ENCODE data around the gene VAC14. TPM values are rescaled to one million over a fixed set of nuclear protein-coding genes. Genes with fewer than 3 reads are reported as not detected.
A peak's percentile ranks its signal among the peaks of the same experiment; 100 is the strongest.

The VAC14 gene
- total and polyA plus RNA-seq, 4 experiments from 2014 or later: 30.0 to 41.8 (median 39.2) TPM

DNA sequence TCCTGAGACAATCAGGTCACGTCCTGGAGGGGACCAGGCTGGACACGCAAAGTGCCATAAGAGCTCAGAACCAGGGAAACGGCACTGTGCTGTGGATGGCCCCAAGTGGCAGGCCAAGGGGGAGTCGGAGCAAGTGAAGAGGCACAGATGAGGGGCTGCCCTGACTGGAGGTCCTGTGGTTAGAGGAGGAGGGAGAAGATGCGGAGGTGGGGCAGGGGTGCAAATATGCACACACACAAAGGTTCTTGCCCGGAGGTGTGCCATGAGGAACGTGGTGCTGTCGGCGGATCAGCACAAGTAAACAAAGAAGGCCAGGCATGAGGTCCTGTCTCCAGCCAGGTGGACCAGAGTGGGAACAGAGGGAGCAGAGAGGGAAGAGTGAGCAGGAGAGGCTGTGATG is 23.5 kb downstream of the VAC14 start:
- H3K36me3 ChIP-seq (ENCODE audit: insufficient read depth, low read length): peaks cover 42% of the 10 kb centered on the region
- Mint-ChIP-seq H3K4me3 (no peak overlapping the region), H3K36me3 (peaks cover 61 to 80% of the 10 kb centered on the region in 2 donors), H3K9me3 (peaks cover 0 to 3% (median 0%) of the 10 kb centered on the region in 8 donors), H3K4me1 (no peaks in the 10 kb centered on the region), H3K27me3 (no peaks in the 10 kb centered on the region), H3K27ac (no peak overlapping the region)
- H3K4me3 ChIP-seq (ENCODE audit: low read length in 2 of 2): no peak overlapping the region
- H3K27ac ChIP-seq (ENCODE audit: low read depth, low read length): no peak overlapping the region
- ChIA-PET CTCF (ENCODE audit: partially characterized antibody) (no interaction called here), POLR2A (ENCODE audit: partially characterized antibody) (no interaction called here)
- intact Hi-C loops (cut with micrococcal nuclease): loop anchor here (10.0 kb wide), 1 partner anchor 123 kb away; no protein-coding TSS in a partner anchor
- H3K4me1 ChIP-seq (ENCODE audit: insufficient read depth, low read length): no peaks in the 10 kb centered on the region
- no peaks in the 10 kb centered on the region for H3K9me3 ChIP-seq (ENCODE audit: control insufficient read depth in 1 of 2, low read length in 2 of 2)
- H3K27me3 ChIP-seq (ENCODE audit: insufficient read depth, low read length): no peaks in the 10 kb centered on the region
- no peak for DNase-seq

GRCh38 chr16:70775399-70775798 is 25.6 kb downstream of the VAC14 start:
- H3K36me3 Mint-ChIP-seq: peaks cover 48 to 74% of the 10 kb centered on the region in 2 donors
- CTCF ChIA-PET (ENCODE audit: partially characterized antibody): no interaction called here
- intact Hi-C loops (cut with micrococcal nuclease): loop anchor here (10.0 kb wide), 1 partner anchor 121 kb away; no protein-coding TSS in a partner anchor

GRCh38 chr16:70774261-70774660 is 26.7 kb downstream of the VAC14 start:
- H3K27ac ChIP-seq (ENCODE audit: low read depth, low read length): no peak overlapping the region
- H3K4me1 ChIP-seq (ENCODE audit: insufficient read depth, low read length): no peaks in the 10 kb centered on the region
- H3K36me3 ChIP-seq (ENCODE audit: insufficient read depth, low read length): peaks cover 23% of the 10 kb centered on the region
- ChIA-PET CTCF (ENCODE audit: partially characterized antibody) (no interaction called here), POLR2A (ENCODE audit: partially characterized antibody) (no interaction called here)
- Mint-ChIP-seq H3K4me1 (no peaks in the 10 kb centered on the region), H3K36me3 (peaks cover 47 to 73% of the 10 kb centered on the region in 2 donors), H3K27me3 (no peaks in the 10 kb centered on the region), H3K9me3 (no peaks in the 10 kb centered on the region), H3K4me3 (no peak overlapping the region), H3K27ac (no peak overlapping the region)
- no peaks in the 10 kb centered on the region for H3K27me3 ChIP-seq (ENCODE audit: insufficient read depth, low read length)
- no peaks in the 10 kb centered on the region for H3K9me3 ChIP-seq (ENCODE audit: control insufficient read depth in 1 of 2, low read length in 2 of 2)
- H3K4me3 ChIP-seq (ENCODE audit: low read length in 2 of 2): no peak overlapping the region
- DNase-seq: no peak
- intact Hi-C loops (cut with micrococcal nuclease): loop anchor here (10.0 kb wide), 1 partner anchor 119 kb away; no protein-coding TSS in a partner anchor

More at GRCh38 chr16:70775399-70775798, 25.6 kb downstream of the VAC14 start:
- Histone ChIP-seq H3K36me3 (ENCODE audit: insufficient read depth, low read length) (peaks cover 33% of the 10 kb centered on the region), H3K4me1 (ENCODE audit: insufficient read depth, low read length) (no peaks in the 10 kb centered on the region), H3K4me3 (ENCODE audit: low read length in 2 of 2) (no peak overlapping the region), H3K9me3 (ENCODE audit: control insufficient read depth in 1 of 2, low read length in 2 of 2) (no peaks in the 10 kb centered on the region), H3K27me3 (ENCODE audit: insufficient read depth, low read length) (no peaks in the 10 kb centered on the region), H3K27ac (ENCODE audit: low read depth, low read length) (no peak overlapping the region)
- Mint-ChIP-seq H3K4me3 (no peak overlapping the region), H3K27ac (no peak overlapping the region), H3K27me3 (no peaks in the 10 kb centered on the region), H3K4me1 (no peaks in the 10 kb centered on the region), H3K9me3 (no peaks in the 10 kb centered on the region)
- POLR2A ChIA-PET (ENCODE audit: partially characterized antibody): no interaction called here
- no peak for DNase-seq

DNA sequence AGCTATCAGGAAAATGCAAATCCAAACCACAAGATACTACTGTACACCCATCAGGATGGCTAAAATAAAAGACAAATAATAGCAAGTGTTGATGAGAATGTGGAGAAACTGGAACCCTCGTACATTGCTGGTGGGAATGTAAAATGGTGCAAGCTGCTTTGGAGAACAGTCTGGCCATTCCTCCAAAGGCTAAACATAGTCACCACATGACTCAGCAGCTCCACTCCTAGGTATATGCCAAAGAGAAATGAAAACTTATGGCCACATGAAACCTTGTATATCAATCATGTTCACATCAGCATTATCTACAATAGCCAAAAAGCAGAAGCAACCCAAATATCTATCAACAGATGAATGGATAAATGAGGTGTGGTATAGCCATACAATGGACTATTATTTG is 28.5 kb downstream of the VAC14 start:
- H3K36me3 ChIP-seq (ENCODE audit: insufficient read depth, low read length): peaks cover 15% of the 10 kb centered on the region

DNA sequence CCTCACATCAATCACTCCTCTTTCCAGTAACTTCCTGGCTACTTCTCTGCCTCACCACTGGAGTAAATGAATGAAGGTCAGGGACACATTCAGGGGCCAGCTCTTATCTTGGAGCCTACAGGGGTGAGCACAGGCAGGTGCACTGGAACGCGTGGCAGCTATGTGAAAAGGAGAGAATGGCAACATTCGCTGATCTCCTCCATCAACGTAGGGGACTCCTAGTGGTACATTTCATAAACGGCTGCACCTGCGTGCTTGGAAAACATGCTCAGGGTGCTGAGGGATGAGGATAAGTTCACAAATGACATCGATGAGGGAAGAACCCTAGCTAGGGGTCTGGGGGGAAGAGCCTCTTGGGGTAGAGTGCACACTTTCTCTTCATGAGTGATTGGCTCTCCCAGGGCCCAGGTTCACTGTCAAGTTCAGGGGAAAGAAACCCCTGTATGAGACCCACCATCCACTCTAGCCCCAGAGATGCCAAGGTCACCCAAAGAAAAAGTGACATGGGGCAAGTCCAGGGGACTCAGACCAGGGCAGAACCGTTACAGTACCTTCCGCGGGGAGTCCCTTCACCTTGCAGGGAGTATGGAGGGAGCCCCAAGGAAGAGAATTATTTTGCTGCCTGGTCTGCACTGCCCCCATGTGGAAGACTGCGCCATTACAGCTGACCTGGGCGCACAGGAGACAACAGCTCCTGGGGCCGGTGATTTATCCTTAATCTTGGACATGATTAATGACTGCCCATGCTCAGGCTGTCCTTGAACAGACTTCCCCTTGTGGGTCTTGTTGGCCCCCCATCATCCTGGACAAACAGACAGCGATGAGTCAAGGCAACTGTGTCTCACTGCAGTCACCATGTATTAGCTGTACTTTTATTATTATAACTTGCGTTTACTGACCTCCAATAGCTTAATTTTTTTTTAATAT is 30.1 kb downstream of the VAC14 start:
- H3K27ac ChIP-seq (ENCODE audit: low read depth, low read length): no peak overlapping the region
- Mint-ChIP-seq H3K4me3 (no peak overlapping the region), H3K27ac (peak overlapping the region in 1 of 7 donors; percentile 19), H3K4me1 (no peaks in the 10 kb centered on the region), H3K36me3 (peaks cover 34 to 63% of the 10 kb centered on the region in 2 donors), H3K9me3 (no peaks in the 10 kb centered on the region), H3K27me3 (no peaks in the 10 kb centered on the region)
- H3K36me3 ChIP-seq (ENCODE audit: insufficient read depth, low read length): peaks cover 15% of the 10 kb centered on the region
- no peaks in the 10 kb centered on the region for H3K9me3 ChIP-seq (ENCODE audit: control insufficient read depth in 1 of 2, low read length in 2 of 2)
- H3K4me1 ChIP-seq (ENCODE audit: insufficient read depth, low read length): no peaks in the 10 kb centered on the region
- no peaks in the 10 kb centered on the region for H3K27me3 ChIP-seq (ENCODE audit: insufficient read depth, low read length)
- H3K4me3 ChIP-seq (ENCODE audit: low read length in 2 of 2): no peak overlapping the region
- ChIA-PET POLR2A (ENCODE audit: partially characterized antibody) (interaction anchor here (0.6 kb wide), 2 partner anchors 211 to 391 kb away, joined by 3 to 4 read pairs; no protein-coding TSS in a partner anchor), CTCF (ENCODE audit: partially characterized antibody) (interaction anchor here (0.5 to 3.0 kb wide), 27 partner anchors 9 to 996 kb away, joined by 3 to 13 read pairs (median 4); no protein-coding TSS in a partner anchor)
- peak in 4 of 5 donors; percentile 16 to 40 (median 22) for DNase-seq
- intact Hi-C loops (cut with micrococcal nuclease): loop anchor here (2.0 to 10.0 kb wide), 2 partner anchors 90 to 116 kb away; no protein-coding TSS in a partner anchor

More for the DNA sequence above, 28.5 kb downstream of the VAC14 start:
- intact Hi-C loops (cut with micrococcal nuclease): loop anchor here (10.0 kb wide), 1 partner anchor 118 kb away; no protein-coding TSS in a partner anchor
- Histone ChIP-seq H3K4me3 (ENCODE audit: low read length in 2 of 2) (no peak overlapping the region), H3K9me3 (ENCODE audit: control insufficient read depth in 1 of 2, low read length in 2 of 2) (no peaks in the 10 kb centered on the region), H3K27ac (ENCODE audit: low read depth, low read length) (no peak overlapping the region), H3K4me1 (ENCODE audit: insufficient read depth, low read length) (no peaks in the 10 kb centered on the region), H3K27me3 (ENCODE audit: insufficient read depth, low read length) (no peaks in the 10 kb centered on the region)
- ChIA-PET POLR2A (ENCODE audit: partially characterized antibody) (no interaction called here), CTCF (ENCODE audit: partially characterized antibody) (interaction anchor here (1.3 to 3.0 kb wide), 6 partner anchors 9 to 118 kb away, joined by 3 to 10 read pairs (median 6); no protein-coding TSS in a partner anchor)
- Mint-ChIP-seq H3K4me1 (no peaks in the 10 kb centered on the region), H3K36me3 (peaks cover 39 to 67% of the 10 kb centered on the region in 2 donors), H3K4me3 (no peak overlapping the region), H3K27me3 (no peaks in the 10 kb centered on the region), H3K9me3 (no peaks in the 10 kb centered on the region), H3K27ac (peak overlapping the region in 1 of 7 donors; percentile 39)
- DNase-seq: no peak

GRCh38 chr16:70770291-70770625 is 30.7 kb downstream of the VAC14 start:
- H3K36me3 ChIP-seq (ENCODE audit: insufficient read depth, low read length): peaks cover 15% of the 10 kb centered on the region
- H3K36me3 Mint-ChIP-seq: peaks cover 34 to 59% of the 10 kb centered on the region in 2 donors
- CTCF ChIA-PET (ENCODE audit: partially characterized antibody): interaction anchor here (0.5 to 3.0 kb wide), 11 partner anchors 9 to 996 kb away, joined by 3 to 12 read pairs (median 5); no protein-coding TSS in a partner anchor
- H3K4me3 Mint-ChIP-seq: peak overlapping the region in 1 of 8 donors; percentile 48
- no peaks in the 10 kb centered on the region for H3K27me3 Mint-ChIP-seq
- DNase-seq: no peak
- POLR2A ChIA-PET (ENCODE audit: partially characterized antibody): no interaction called here
- H3K27me3 ChIP-seq (ENCODE audit: insufficient read depth, low read length): no peaks in the 10 kb centered on the region
- H3K9me3 ChIP-seq (ENCODE audit: control insufficient read depth in 1 of 2, low read length in 2 of 2): no peaks in the 10 kb centered on the region
- intact Hi-C loops (cut with micrococcal nuclease): loop anchor here (2.0 to 10.0 kb wide), 2 partner anchors 89 to 115 kb away; no protein-coding TSS in a partner anchor
- H3K27ac ChIP-seq (ENCODE audit: low read depth, low read length): no peak overlapping the region
- H3K9me3 Mint-ChIP-seq: no peaks in the 10 kb centered on the region
- peak overlapping the region in 1 of 7 donors; percentile 72 for H3K27ac Mint-ChIP-seq
- H3K4me1 Mint-ChIP-seq: no peaks in the 10 kb centered on the region
- no peaks in the 10 kb centered on the region for H3K4me1 ChIP-seq (ENCODE audit: insufficient read depth, low read length)
- H3K4me3 ChIP-seq (ENCODE audit: low read length in 2 of 2): no peak overlapping the region

DNA sequence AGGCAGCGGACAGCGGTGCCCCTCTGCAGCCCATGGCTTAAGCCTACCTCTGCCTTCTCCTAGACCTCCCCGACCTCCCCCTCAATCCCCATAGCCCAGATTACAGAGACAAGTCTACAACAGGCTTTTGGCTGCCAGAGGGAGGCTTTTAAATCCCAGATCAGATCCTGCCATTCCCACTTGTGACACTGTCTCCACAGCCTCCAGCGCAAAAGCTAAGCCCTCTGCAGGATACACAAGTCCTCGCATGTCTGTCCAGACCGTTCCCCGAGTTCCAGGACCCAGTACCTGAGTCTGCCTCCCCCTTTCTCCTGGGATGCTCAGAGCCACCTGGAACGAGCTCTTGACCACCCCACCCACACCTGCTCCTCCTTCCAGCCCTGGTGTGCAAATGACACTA is 31.2 kb downstream of the VAC14 start:
- H3K36me3 ChIP-seq (ENCODE audit: insufficient read depth, low read length): peaks cover 15% of the 10 kb centered on the region
- peak overlapping the region in 1 of 7 donors; percentile 72 for H3K27ac Mint-ChIP-seq

More for the DNA sequence above, 31.2 kb downstream of the VAC14 start:
- POLR2A ChIA-PET (ENCODE audit: partially characterized antibody): no interaction called here
- Histone ChIP-seq H3K27me3 (ENCODE audit: insufficient read depth, low read length) (no peaks in the 10 kb centered on the region), H3K4me1 (ENCODE audit: insufficient read depth, low read length) (no peaks in the 10 kb centered on the region), H3K27ac (ENCODE audit: low read depth, low read length) (no peak overlapping the region), H3K4me3 (ENCODE audit: low read length in 2 of 2) (no peak overlapping the region), H3K9me3 (ENCODE audit: control insufficient read depth in 1 of 2, low read length in 2 of 2) (no peaks in the 10 kb centered on the region)
- intact Hi-C loops (cut with micrococcal nuclease): loop anchor here (2.0 to 10.0 kb wide), 2 partner anchors 89 to 115 kb away; no protein-coding TSS in a partner anchor
- no peaks in the 10 kb centered on the region for H3K9me3 Mint-ChIP-seq
- CTCF ChIA-PET (ENCODE audit: partially characterized antibody): interaction anchor here (0.9 to 3.0 kb wide), 5 partner anchors 12 to 542 kb away, joined by 3 to 11 read pairs (median 8); no protein-coding TSS in a partner anchor
- DNase-seq: no peak
- no peaks in the 10 kb centered on the region for H3K27me3 Mint-ChIP-seq
- no peak overlapping the region for H3K4me3 Mint-ChIP-seq
- H3K4me1 Mint-ChIP-seq: no peaks in the 10 kb centered on the region
- H3K36me3 Mint-ChIP-seq: peaks cover 31 to 56% of the 10 kb centered on the region in 2 donors
